Measurements from ENCODE around the gene ALX4. TPM values are rescaled to one million over a fixed set of nuclear protein-coding genes. Genes with fewer than 3 reads are reported as not detected.

Gene ALX4
- total RNA-seq, 1 donor from 2014 or later: 0.05 TPM

DNA sequence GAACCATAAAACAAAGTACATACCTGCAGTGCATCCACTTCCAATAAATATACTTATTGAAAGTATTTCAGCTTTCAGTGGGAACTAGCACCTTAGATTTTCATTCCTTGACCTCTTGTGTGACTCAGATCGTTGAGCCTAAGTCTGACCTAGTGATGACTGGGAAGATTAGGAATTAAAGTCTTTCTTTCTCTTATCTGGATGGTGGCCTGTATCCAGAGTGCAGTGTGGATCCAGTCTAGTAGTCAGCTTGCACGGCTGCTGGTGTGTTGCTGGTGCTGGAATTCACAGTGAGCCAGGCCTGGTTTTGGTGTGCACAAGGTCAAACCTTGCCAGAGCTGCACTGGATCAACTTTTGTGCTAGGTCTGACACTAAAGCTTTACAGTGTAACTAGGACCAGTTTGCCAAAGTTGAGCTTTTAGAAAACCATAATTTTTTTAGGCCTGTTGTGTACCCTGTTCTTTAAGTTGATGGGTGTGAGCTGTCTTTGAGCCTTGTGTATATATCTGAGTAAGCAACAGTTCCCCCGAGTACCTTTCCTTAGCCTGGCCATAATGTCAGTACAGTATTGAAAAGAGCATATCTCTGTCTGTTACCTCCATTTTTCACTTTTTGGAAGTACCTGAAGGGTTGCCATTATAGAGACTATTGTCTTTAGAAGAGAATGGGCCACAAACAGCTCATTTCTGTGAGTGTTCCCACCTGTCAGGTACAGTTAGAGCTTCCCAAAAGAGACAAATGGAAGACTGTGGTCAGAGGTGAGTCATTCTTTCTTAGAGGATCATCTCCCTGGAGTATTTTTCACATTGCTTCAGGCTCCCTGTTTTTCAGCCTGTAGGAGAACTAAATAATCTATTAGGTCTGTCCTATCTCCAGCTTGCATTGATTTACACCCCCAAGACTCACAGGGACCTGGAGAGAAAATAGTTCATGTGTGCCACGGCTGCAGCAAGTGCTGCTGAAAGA is 89.8 kb downstream of the ALX4 start:
- Mint-ChIP-seq H3K9me3 (no peaks in the 10 kb centered on the region), H3K36me3 (ENCODE audit: low read depth) (peaks cover 3% of the 10 kb centered on the region), H3K27me3 (ENCODE audit: low read depth) (peaks cover 59% of the 10 kb centered on the region), H3K27ac (ENCODE audit: unreplicated experiment) (no peak overlapping the region), H3K4me3 (no peak overlapping the region), H3K4me1 (no peaks in the 10 kb centered on the region)
- no peak for DNase-seq (ENCODE audit: low read depth, low spot score)
- TF ChIP-seq, protein P1, sequence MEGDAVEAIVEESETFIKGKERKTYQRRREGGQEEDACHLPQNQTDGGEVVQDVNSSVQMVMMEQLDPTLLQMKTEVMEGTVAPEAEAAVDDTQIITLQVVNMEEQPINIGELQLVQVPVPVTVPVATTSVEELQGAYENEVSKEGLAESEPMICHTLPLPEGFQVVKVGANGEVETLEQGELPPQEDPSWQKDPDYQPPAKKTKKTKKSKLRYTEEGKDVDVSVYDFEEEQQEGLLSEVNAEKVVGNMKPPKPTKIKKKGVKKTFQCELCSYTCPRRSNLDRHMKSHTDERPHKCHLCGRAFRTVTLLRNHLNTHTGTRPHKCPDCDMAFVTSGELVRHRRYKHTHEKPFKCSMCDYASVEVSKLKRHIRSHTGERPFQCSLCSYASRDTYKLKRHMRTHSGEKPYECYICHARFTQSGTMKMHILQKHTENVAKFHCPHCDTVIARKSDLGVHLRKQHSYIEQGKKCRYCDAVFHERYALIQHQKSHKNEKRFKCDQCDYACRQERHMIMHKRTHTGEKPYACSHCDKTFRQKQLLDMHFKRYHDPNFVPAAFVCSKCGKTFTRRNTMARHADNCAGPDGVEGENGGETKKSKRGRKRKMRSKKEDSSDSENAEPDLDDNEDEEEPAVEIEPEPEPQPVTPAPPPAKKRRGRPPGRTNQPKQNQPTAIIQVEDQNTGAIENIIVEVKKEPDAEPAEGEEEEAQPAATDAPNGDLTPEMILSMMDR (conservative IDR thresholded peaks at IDR 0.05): no peak

DNA sequence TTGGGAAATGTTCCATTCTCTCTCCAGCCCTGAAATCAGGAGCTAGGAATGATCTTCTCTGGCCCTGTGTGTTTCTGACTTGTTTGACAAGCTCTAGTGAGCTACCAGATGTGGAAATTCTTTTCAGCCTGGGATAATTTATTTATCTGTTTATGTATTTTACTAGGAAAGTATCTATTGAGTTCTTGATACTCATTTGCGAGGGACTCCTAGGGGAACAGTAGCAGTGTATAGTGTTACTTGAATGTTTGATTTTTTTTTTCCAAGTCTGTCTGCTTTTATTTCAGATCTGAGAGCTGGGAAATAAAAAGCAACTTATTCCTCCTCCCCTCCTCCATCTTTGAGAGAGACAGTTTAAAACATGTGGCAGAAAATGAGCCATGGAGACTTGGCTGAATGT is 92.5 kb downstream of the ALX4 start:
- Mint-ChIP-seq H3K27ac (ENCODE audit: unreplicated experiment) (no peak overlapping the region), H3K9me3 (peaks cover 5% of the 10 kb centered on the region), H3K36me3 (ENCODE audit: low read depth) (peaks cover 14% of the 10 kb centered on the region), H3K27me3 (ENCODE audit: low read depth) (peaks cover 75% of the 10 kb centered on the region), H3K4me1 (no peaks in the 10 kb centered on the region), H3K4me3 (no peak overlapping the region)
- TF ChIP-seq, protein P1 (conservative IDR thresholded peaks at IDR 0.05): no peak
- no peak for DNase-seq (ENCODE audit: low read depth, low spot score)

DNA sequence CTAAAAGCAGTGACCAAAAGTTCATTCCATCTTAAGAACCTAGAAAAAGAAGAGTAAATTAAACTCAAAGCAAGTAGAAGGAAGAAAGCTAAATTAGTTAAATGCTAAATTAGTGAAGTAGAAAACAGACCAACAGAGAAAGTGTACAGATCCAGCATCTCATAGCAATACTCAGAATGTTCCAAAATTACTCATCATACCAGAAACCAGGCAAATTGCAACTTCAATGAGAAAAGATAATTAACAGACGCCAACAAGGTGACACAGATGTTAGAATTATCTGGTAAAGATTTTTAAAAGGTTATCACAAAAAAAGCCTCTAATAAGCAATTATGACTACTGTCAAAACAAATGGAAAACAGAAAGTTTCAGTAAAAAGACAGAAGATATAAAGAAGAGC is 96.8 kb downstream of the ALX4 start:
- Mint-ChIP-seq H3K27ac (ENCODE audit: unreplicated experiment) (no peak overlapping the region), H3K27me3 (ENCODE audit: low read depth) (peaks cover 77% of the 10 kb centered on the region)
- TF ChIP-seq, protein P1 (conservative IDR thresholded peaks at IDR 0.05): no peak

DNA sequence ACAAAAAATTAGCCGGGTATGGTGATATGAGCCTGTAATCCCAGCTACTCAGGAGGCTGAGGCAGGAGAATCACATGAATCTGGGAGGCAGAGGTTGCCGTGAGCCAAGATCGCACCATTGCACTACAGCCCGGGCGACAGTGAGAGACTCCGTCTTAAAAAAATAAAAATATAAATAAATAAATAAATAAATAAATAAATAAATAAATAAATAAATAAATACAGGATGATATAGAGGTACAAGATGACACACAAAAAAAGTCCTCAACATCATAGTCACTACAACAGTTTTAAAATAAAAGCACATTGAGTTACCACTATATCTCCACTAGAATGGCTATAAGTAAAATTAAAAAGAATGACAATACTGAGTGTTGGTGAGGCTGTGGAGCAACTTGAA is 97.8 kb downstream of the ALX4 start:
- Mint-ChIP-seq H3K4me3 (no peak overlapping the region), H3K27ac (ENCODE audit: unreplicated experiment) (no peak overlapping the region), H3K4me1 (peaks cover 8% of the 10 kb centered on the region), H3K36me3 (ENCODE audit: low read depth) (peaks cover 31% of the 10 kb centered on the region), H3K9me3 (peaks cover 11% of the 10 kb centered on the region), H3K27me3 (ENCODE audit: low read depth) (peaks cover 75% of the 10 kb centered on the region)
- TF ChIP-seq, protein P1 (conservative IDR thresholded peaks at IDR 0.05): no peak
- no peak for DNase-seq (ENCODE audit: low read depth, low spot score)

More for the DNA sequence above, 96.8 kb downstream of the ALX4 start:
- Mint-ChIP-seq H3K9me3 (peaks cover 11% of the 10 kb centered on the region), H3K36me3 (ENCODE audit: low read depth) (peaks cover 29% of the 10 kb centered on the region), H3K4me3 (no peak overlapping the region), H3K4me1 (peaks cover 3% of the 10 kb centered on the region)
- no peak for DNase-seq (ENCODE audit: low read depth, low spot score)

Other genes starting within 250 kb of the ALX4 start
- gene ACCS, start 243.9 kb downstream of the ALX4 start, total RNA-seq: 9.9 and 11.0 TPM in 2 replicates
- 54.9 and 56.6 TPM in 2 replicates for gene EXT2, start 214.5 kb downstream of the ALX4 start, total RNA-seq

Measured in neural crest cell (in vitro differentiated cells).